Activated CD8-positive, alpha-beta T cell treated with anti-CD3 and anti-CD28 coated beads, Interleukin-2, amount 10 ng/mL, durations not matched to agents 7 days and 5 days (primary cell): Measurements from ENCODE around the gene TRPV4. TPM values are rescaled to one million over a fixed set of nuclear protein-coding genes. Genes with fewer than 3 reads are reported as not detected.

Experiments
- ATAC-seq: fragments of 150-1000 bp; cut with Tn5 transposase; one replicate; pipeline ENCODE4 v1.10.0; 2021; ENCODE audit warnings: moderate library complexity
- CTCF ChIA-PET: fragments of 350-600 bp; sonication (Branson Sonifier 250); formaldehyde crosslinking; loops from one replicate; lab custom pipeline; 2021; ENCODE audit warnings: antibody characterized with exemption; lab: Charles Lee
- POLR2A ChIA-PET: fragments of 350-600 bp; sonication (Branson Sonifier 250); formaldehyde crosslinking; loops from one replicate; lab custom pipeline; 2021; ENCODE audit warnings: antibody characterized with exemption; lab: Charles Lee
- DNase-seq: peaks from one replicate; pipeline ENCODE4 v3.0.0-alpha.2; 2020
- H3K27ac Mint-ChIP-seq: one replicate; pipeline ENCODE4 v1.8.0; 2021; ENCODE audit warnings: mild to moderate bottlenecking, mixed read lengths
- H3K27me3 Mint-ChIP-seq: one replicate; pipeline ENCODE4 v1.8.0; 2021; ENCODE audit warnings: low read depth, mixed read lengths
- H3K36me3 Mint-ChIP-seq: one replicate; pipeline ENCODE4 v1.8.0; 2021; ENCODE audit warnings: low read depth, mixed read lengths
- H3K4me1 Mint-ChIP-seq: one replicate; pipeline ENCODE4 v1.8.0; 2021; ENCODE audit warnings: low read depth, mixed read lengths
- H3K4me3 Mint-ChIP-seq: one replicate; pipeline ENCODE4 v1.8.0; 2021; ENCODE audit warnings: mild to moderate bottlenecking, mixed read lengths
- H3K9me3 Mint-ChIP-seq: one replicate; pipeline ENCODE4 v1.8.0; 2022; ENCODE audit warnings: mixed read lengths; ENCODE audit not compliant: insufficient read depth
- total RNA-seq, 2 experiments: library from RNA; stranded (reverse); gene quantifications; one replicate each; pipeline ENCODE4 v1.2.3, GENCODE V29; 2021

Gene TRPV4
- total RNA-seq, 2 experiments from 2014 or later = not detected

- ChIA-PET POLR2A (interaction anchor here (1.5 kb wide), 1 partner anchor 174 kb away, joined by 3 read pairs; no protein-coding TSS in a partner anchor), CTCF (interaction anchor here (1.0 to 3.9 kb wide), 5 partner anchors 73 to 340 kb away, joined by 3 to 32 read pairs (median 5); no protein-coding TSS in a partner anchor)
- H3K4me1 Mint-ChIP-seq = peaks cover 16% of the 10 kb centered on the region
- ATAC-seq (no peak), DNase-seq (no peak)
- no peak overlapping the region for H3K27ac Mint-ChIP-seq
- H3K36me3 Mint-ChIP-seq = no peaks in the 10 kb centered on the region
- no peaks in the 10 kb centered on the region for H3K27me3 Mint-ChIP-seq
- H3K4me3 Mint-ChIP-seq = no peak overlapping the region
- no peaks in the 10 kb centered on the region for H3K9me3 Mint-ChIP-seq
Observed at GRCh38 chr12:109772622-109773321, 60.4 kb downstream of the TRPV4 start.

- Mint-ChIP-seq H3K9me3 (no peaks in the 10 kb centered on the region), H3K36me3 (no peaks in the 10 kb centered on the region), H3K27ac (no peak overlapping the region), H3K4me1 (peaks cover 10% of the 10 kb centered on the region), H3K4me3 (no peak overlapping the region), H3K27me3 (no peaks in the 10 kb centered on the region)
- no peak for ATAC-seq
- CTCF ChIA-PET = interaction anchor here (1.0 to 1.2 kb wide), 2 partner anchors 253 to 339 kb away, joined by 3 to 7 read pairs; no protein-coding TSS in a partner anchor
- POLR2A ChIA-PET = interaction anchor here (0.5 to 1.5 kb wide), 2 partner anchors 174 to 1739 kb away, joined by 3 read pairs; no protein-coding TSS in a partner anchor
- no peak for DNase-seq
Observed at GRCh38 chr12:109771746-109772621, 61.2 kb downstream of the TRPV4 start.

GRCh38 chr12:109770861-109771670 is 62.1 kb downstream of the TRPV4 start:
- ChIA-PET CTCF (no interaction called here), POLR2A (interaction anchor here (0.5 kb wide), 1 partner anchor 1740 kb away, joined by 3 read pairs; no protein-coding TSS in a partner anchor)
- no peaks in the 10 kb centered on the region for H3K27me3 Mint-ChIP-seq
- no peak for DNase-seq
- H3K9me3 Mint-ChIP-seq = no peaks in the 10 kb centered on the region
- H3K27ac Mint-ChIP-seq = no peak overlapping the region
- no peak for ATAC-seq
- H3K4me1 Mint-ChIP-seq = peaks cover 10% of the 10 kb centered on the region
- H3K4me3 Mint-ChIP-seq = no peak overlapping the region
- H3K36me3 Mint-ChIP-seq = no peaks in the 10 kb centered on the region

GRCh38 chr12:109770104-109770860 is 62.9 kb downstream of the TRPV4 start:
- Mint-ChIP-seq H3K27me3 (no peaks in the 10 kb centered on the region), H3K9me3 (no peaks in the 10 kb centered on the region), H3K4me1 (peaks cover 10% of the 10 kb centered on the region), H3K36me3 (no peaks in the 10 kb centered on the region), H3K4me3 (no peak overlapping the region), H3K27ac (no peak overlapping the region)
- ATAC-seq (no peak), DNase-seq (no peak)
- ChIA-PET CTCF (no interaction called here), POLR2A (no interaction called here)

GRCh38 chr12:109768901-109769670 is 64.1 kb downstream of the TRPV4 start:
- H3K9me3 Mint-ChIP-seq = no peaks in the 10 kb centered on the region

GRCh38 chr12:109767991-109768900 is 65.0 kb downstream of the TRPV4 start:
- Mint-ChIP-seq H3K9me3 (no peaks in the 10 kb centered on the region), H3K27ac (no peak overlapping the region), H3K4me1 (peaks cover 5% of the 10 kb centered on the region), H3K4me3 (no peak overlapping the region), H3K27me3 (no peaks in the 10 kb centered on the region), H3K36me3 (no peaks in the 10 kb centered on the region)
- CTCF ChIA-PET = no interaction called here
- POLR2A ChIA-PET = no interaction called here
- ATAC-seq (no peak), DNase-seq (no peak)

More at GRCh38 chr12:109768901-109769670, 64.1 kb downstream of the TRPV4 start:
- H3K27ac Mint-ChIP-seq = no peak overlapping the region
- CTCF ChIA-PET = no interaction called here
- ATAC-seq = no peak
- no peak overlapping the region for H3K4me3 Mint-ChIP-seq
- POLR2A ChIA-PET = no interaction called here
- peaks cover 8% of the 10 kb centered on the region for H3K4me1 Mint-ChIP-seq
- H3K36me3 Mint-ChIP-seq = no peaks in the 10 kb centered on the region
- no peaks in the 10 kb centered on the region for H3K27me3 Mint-ChIP-seq
- DNase-seq = no peak

- CTCF ChIA-PET = no interaction called here
- no peaks in the 10 kb centered on the region for H3K27me3 Mint-ChIP-seq
- no peaks in the 10 kb centered on the region for H3K9me3 Mint-ChIP-seq
- no peak for DNase-seq
- H3K36me3 Mint-ChIP-seq = no peaks in the 10 kb centered on the region
- no peak overlapping the region for H3K27ac Mint-ChIP-seq
- POLR2A ChIA-PET = no interaction called here
- ATAC-seq = no peak
- H3K4me3 Mint-ChIP-seq = no peak overlapping the region
- peaks cover 6% of the 10 kb centered on the region for H3K4me1 Mint-ChIP-seq
Observed at GRCh38 chr12:109767456-109767855, 65.7 kb downstream of the TRPV4 start.

- no peak for DNase-seq
- no peak overlapping the region for H3K4me3 Mint-ChIP-seq
- no peak overlapping the region for H3K27ac Mint-ChIP-seq
Observed at GRCh38 chr12:109766251-109766778, 66.9 kb downstream of the TRPV4 start.

GRCh38 chr12:109765446-109765810 is 67.8 kb downstream of the TRPV4 start:
- Mint-ChIP-seq H3K36me3 (no peaks in the 10 kb centered on the region), H3K27ac (no peak overlapping the region), H3K4me1 (peaks cover 8% of the 10 kb centered on the region), H3K27me3 (no peaks in the 10 kb centered on the region), H3K4me3 (no peak overlapping the region), H3K9me3 (no peaks in the 10 kb centered on the region)
- POLR2A ChIA-PET = no interaction called here
- CTCF ChIA-PET = interaction anchor here (0.9 kb wide), 1 partner anchor 31 kb away, joined by 3 read pairs; no protein-coding TSS in a partner anchor
- ATAC-seq (no peak), DNase-seq (no peak)

More at GRCh38 chr12:109766251-109766778, 66.9 kb downstream of the TRPV4 start:
- ChIA-PET POLR2A (no interaction called here), CTCF (no interaction called here)
- Mint-ChIP-seq H3K9me3 (no peaks in the 10 kb centered on the region), H3K36me3 (no peaks in the 10 kb centered on the region), H3K27me3 (no peaks in the 10 kb centered on the region), H3K4me1 (peaks cover 6% of the 10 kb centered on the region)
- ATAC-seq = no peak
